GM23338 (cell line): Measurements from ENCODE around the gene FUNDC2. TPM values are rescaled to one million over a fixed set of nuclear protein-coding genes. Genes with fewer than 3 reads are reported as not detected.
A peak's percentile ranks its signal among the peaks of the same experiment; 100 is the strongest.

Experiments used
- ATAC-seq: fragments of 200-7000 bp; cut with Tn5 transposase; 3 replicates; pipeline ENCODE4 v1.9.1; 2020
- DNase-seq: peaks from one replicate; pipeline ENCODE4 v3.0.0-alpha.2; 2015; ENCODE audit warnings: low spot score
- H2AFZ ChIP-seq: fragments of 200-600 bp; sonication (generic); 2 replicates; pipeline ENCODE4 v1.8.0; 2016; ENCODE audit warnings: antibody characterized with exemption, mild to moderate bottlenecking, moderate library complexity
- H3F3A ChIP-seq: fragments of 200-600 bp; sonication (generic); replicated peaks from 2 replicates; pipeline ENCODE4 v1.8.0; 2017; ENCODE audit warnings: antibody characterized with exemption, mixed run types, low read depth
- H3K27ac ChIP-seq: fragments of 200-600 bp; sonication (generic); 2 replicates; pipeline ENCODE4 v1.6.1; 2016; ENCODE audit warnings: low read depth
- H3K27me3 ChIP-seq: fragments of 200-600 bp; sonication (generic); 2 replicates; pipeline ENCODE4 v1.8.0; 2016; ENCODE audit warnings: mild to moderate bottlenecking, mixed run types, moderate library complexity; ENCODE audit not compliant: insufficient read depth
- H3K36me3 ChIP-seq: fragments of 200-600 bp; sonication (generic); 2 replicates; pipeline ENCODE4 v1.8.0; 2016; ENCODE audit warnings: mild to moderate bottlenecking; ENCODE audit not compliant: insufficient read depth
- H3K4me1 ChIP-seq: fragments of 200-600 bp; sonication (generic); 2 replicates; pipeline ENCODE4 v1.8.0; 2016; ENCODE audit warnings: mild to moderate bottlenecking, moderate library complexity; ENCODE audit not compliant: insufficient read depth
- H3K4me2 ChIP-seq: fragments of 200-600 bp; sonication (generic); 2 replicates; pipeline ENCODE4 v1.7.1; 2017; ENCODE audit warnings: mixed run types
- H3K4me3 ChIP-seq: fragments of 200-600 bp; sonication (generic); 2 replicates; pipeline ENCODE4 v1.6.1; 2016; ENCODE audit warnings: mixed run types
- H3K79me2 ChIP-seq: fragments of 200-600 bp; sonication (generic); replicated peaks from 2 replicates; pipeline ENCODE4 v1.8.0; 2017; ENCODE audit warnings: mild to moderate bottlenecking; ENCODE audit not compliant: insufficient read depth
- H3K9me2 ChIP-seq: fragments of 200-600 bp; sonication (generic); 2 replicates; pipeline ENCODE4 v1.8.0; 2017; ENCODE audit not compliant: insufficient read depth
- H4K20me1 ChIP-seq: fragments of 200-600 bp; sonication (generic); replicated peaks from 2 replicates; pipeline ENCODE4 v1.8.0; 2017; ENCODE audit warnings: mild to moderate bottlenecking; ENCODE audit not compliant: insufficient read depth
- H3K27ac Mint-ChIP-seq: 2 replicates; pipeline ENCODE4 v1.8.0; 2020; ENCODE audit warnings: inconsistent platforms, mild to moderate bottlenecking, moderate library complexity, mixed read lengths
- H3K27me3 Mint-ChIP-seq: 3 replicates; pipeline ENCODE4 v1.8.0; 2022; ENCODE audit warnings: low read depth, mild to moderate bottlenecking, moderate library complexity, mixed read lengths, inconsistent platforms; ENCODE audit not compliant: insufficient read depth, poor library complexity
- H3K36me3 Mint-ChIP-seq: 3 replicates; pipeline ENCODE4 v1.8.0; 2021; ENCODE audit warnings: low read depth, mild to moderate bottlenecking, inconsistent platforms, moderate library complexity, mixed read lengths
- H3K4me1 Mint-ChIP-seq: 3 replicates; pipeline ENCODE4 v1.8.0; 2020; ENCODE audit warnings: mild to moderate bottlenecking, inconsistent platforms, mixed read lengths
- H3K4me3 Mint-ChIP-seq: 3 replicates; pipeline ENCODE4 v1.8.0; 2021; ENCODE audit warnings: moderate library complexity, mild to moderate bottlenecking, inconsistent platforms, mixed read lengths
- H3K9me3 Mint-ChIP-seq: 3 replicates; pipeline ENCODE4 v1.8.0; 2020; ENCODE audit warnings: moderate library complexity, mild to moderate bottlenecking, inconsistent platforms, mixed read lengths
- EZH2 ChIP-seq: fragments of 200-600 bp; sonication (generic); IDR thresholded peaks from one replicate; pipeline ENCODE4 v1.8.0; 2017; ENCODE audit warnings: antibody characterized with exemption, mild to moderate bottlenecking, low read depth; ENCODE audit not compliant: unreplicated experiment
- EZH2phosphoT487 ChIP-seq: fragments of 200-600 bp; sonication (generic); IDR thresholded peaks from one replicate; pipeline ENCODE4 v1.8.1; 2018; ENCODE audit warnings: antibody characterized with exemption; ENCODE audit not compliant: unreplicated experiment
- POLR2AphosphoS5 ChIP-seq: IDR thresholded peaks from 2 replicates; pipeline ENCODE4 v1.6.1; 2016; ENCODE audit warnings: antibody characterized with exemption, low read depth
- polyA plus RNA-seq: library from polyadenylated mRNA; unstranded; fragments of >200 nt; fragmentation: Nextera tagmentation; extraction: Ambion mirVana; gene quantifications from 2 replicates; pipeline ENCODE4 v1.2.1, GENCODE V29; 2016
- total RNA-seq: library from RNA; depleted of rRNA; stranded (reverse); fragments of >200 nt; shearing (Covaris generic); gene quantifications from 2 replicates; pipeline ENCODE4 v1.2.3, GENCODE V29; 2014
- TF ChIP-seq, protein P1 (sequence below): IDR thresholded peaks from one replicate; pipeline ENCODE4 v1.6.1; 2018; ENCODE audit warnings: antibody characterized with exemption; ENCODE audit not compliant: unreplicated experiment
- TF ChIP-seq, protein P2 (sequence below): IDR thresholded peaks from 2 replicates; pipeline ENCODE4 v1.6.1; 2016; ENCODE audit warnings: antibody characterized with exemption
- TF ChIP-seq, protein P3 (sequence below), 2 experiments: fragments of 200-600 bp in 1 of 2; sonication (generic) in 1 of 2; conservative IDR thresholded peaks; 2 replicates each; pipeline versions ENCODE4 v1.5.1 to v1.6.1; 2016 to 2017; ENCODE audit warnings: antibody characterized with exemption in 2 of 2, low read depth in 2 of 2, mild to moderate bottlenecking in 2 of 2, moderate library complexity in 1 of 2

Gene FUNDC2
- total and polyA plus RNA-seq, 2 experiments from 2014 or later, result 28.6 to 58.5 TPM

DNA sequence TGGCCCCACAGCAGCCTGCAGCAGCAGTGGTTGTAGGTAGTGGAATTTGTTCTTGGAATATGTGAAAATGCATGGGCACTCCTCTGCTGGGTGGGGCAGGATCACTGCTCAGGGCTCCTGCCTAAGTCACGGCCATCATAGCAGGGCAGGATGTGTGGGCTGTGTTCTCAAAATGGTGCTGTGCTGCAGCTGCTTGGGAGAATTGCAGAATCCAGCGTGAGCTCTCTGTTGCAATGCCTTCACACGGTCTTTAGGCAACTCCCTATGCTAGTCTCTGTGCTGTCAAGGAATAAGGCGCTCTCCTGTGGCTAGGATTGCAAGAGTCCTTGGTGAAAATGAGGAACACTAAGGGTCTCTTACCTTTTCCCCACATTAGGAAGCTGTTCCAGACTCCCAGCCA, 47.0 kb upstream of the FUNDC2 start (continued):
- TF ChIP-seq, protein P1, sequence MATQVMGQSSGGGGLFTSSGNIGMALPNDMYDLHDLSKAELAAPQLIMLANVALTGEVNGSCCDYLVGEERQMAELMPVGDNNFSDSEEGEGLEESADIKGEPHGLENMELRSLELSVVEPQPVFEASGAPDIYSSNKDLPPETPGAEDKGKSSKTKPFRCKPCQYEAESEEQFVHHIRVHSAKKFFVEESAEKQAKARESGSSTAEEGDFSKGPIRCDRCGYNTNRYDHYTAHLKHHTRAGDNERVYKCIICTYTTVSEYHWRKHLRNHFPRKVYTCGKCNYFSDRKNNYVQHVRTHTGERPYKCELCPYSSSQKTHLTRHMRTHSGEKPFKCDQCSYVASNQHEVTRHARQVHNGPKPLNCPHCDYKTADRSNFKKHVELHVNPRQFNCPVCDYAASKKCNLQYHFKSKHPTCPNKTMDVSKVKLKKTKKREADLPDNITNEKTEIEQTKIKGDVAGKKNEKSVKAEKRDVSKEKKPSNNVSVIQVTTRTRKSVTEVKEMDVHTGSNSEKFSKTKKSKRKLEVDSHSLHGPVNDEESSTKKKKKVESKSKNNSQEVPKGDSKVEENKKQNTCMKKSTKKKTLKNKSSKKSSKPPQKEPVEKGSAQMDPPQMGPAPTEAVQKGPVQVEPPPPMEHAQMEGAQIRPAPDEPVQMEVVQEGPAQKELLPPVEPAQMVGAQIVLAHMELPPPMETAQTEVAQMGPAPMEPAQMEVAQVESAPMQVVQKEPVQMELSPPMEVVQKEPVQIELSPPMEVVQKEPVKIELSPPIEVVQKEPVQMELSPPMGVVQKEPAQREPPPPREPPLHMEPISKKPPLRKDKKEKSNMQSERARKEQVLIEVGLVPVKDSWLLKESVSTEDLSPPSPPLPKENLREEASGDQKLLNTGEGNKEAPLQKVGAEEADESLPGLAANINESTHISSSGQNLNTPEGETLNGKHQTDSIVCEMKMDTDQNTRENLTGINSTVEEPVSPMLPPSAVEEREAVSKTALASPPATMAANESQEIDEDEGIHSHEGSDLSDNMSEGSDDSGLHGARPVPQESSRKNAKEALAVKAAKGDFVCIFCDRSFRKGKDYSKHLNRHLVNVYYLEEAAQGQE, result no peak
- TF ChIP-seq, protein P2, sequence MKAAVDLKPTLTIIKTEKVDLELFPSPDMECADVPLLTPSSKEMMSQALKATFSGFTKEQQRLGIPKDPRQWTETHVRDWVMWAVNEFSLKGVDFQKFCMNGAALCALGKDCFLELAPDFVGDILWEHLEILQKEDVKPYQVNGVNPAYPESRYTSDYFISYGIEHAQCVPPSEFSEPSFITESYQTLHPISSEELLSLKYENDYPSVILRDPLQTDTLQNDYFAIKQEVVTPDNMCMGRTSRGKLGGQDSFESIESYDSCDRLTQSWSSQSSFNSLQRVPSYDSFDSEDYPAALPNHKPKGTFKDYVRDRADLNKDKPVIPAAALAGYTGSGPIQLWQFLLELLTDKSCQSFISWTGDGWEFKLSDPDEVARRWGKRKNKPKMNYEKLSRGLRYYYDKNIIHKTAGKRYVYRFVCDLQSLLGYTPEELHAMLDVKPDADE, result no peak
- TF ChIP-seq EZH2phosphoT487 (no peak), POLR2AphosphoS5 (no peak), EZH2 (no peak)

DNA sequence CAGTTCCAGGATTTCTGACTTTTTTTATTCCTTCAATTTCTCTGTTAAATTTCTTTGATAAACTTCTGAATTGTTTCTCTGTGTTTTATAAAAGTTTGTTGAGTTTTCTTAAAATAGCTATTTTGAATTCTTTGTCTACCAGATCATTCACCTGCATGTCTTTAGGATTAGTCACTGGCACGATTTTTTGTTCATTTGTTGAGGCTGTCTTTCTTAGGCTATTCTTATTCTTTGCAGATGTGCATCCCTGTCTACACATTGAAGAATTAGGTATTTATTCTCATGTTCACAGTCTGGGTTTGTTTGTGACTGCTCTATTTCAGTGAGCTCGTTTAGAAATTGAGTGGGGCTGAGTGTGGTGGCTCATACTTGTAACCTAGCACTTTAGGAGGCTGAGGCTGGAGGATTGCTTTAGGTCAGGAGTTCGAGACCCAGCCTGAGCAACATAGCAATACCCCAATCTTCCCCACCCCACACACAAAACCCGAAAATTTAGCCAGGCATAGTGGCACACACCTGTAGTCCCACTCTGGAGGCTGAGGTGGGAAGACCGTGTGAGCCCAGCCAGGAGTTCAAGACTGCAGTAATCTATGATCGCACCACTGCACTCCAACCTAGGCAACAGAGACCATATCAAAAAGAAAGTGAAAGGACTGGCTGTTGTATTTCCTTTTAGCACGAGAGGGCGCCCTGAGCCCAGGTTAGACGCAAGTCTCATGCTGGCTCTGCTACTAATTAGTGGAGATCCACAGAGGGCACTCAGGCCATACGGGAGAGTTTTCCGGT, 46.1 kb upstream of the FUNDC2 start:
- Histone ChIP-seq H2AFZ (no peak overlapping the region; the same call in 1 of the 2 replicates), H3K4me3 (no peak overlapping the region), H3K27me3 (no peaks in the 10 kb centered on the region), H3K27ac (no peak overlapping the region), H3K4me1 (no peaks in the 10 kb centered on the region), H3K36me3 (no peaks in the 10 kb centered on the region), H3K9me2 (no peaks in the 10 kb centered on the region), H3K4me2 (no peak overlapping the region), H3K79me2 (no peaks in the 10 kb centered on the region), H4K20me1 (no peaks in the 10 kb centered on the region), H3F3A (no peaks in the 10 kb centered on the region)
- Mint-ChIP-seq H3K4me1 (no peaks in the 10 kb centered on the region), H3K4me3 (no peak overlapping the region), H3K27ac (no peak overlapping the region), H3K9me3 (peaks cover 5% of the 10 kb centered on the region; the same call in 1 of the 3 replicates), H3K36me3 (no peaks in the 10 kb centered on the region), H3K27me3 (peaks cover 1% of the 10 kb centered on the region)
- peak; percentile 78 for DNase-seq
- ATAC-seq, result peak; percentile 90
- TF ChIP-seq, protein P2, result no peak
- TF ChIP-seq, protein P1, result no peak
- TF ChIP-seq, protein P3, sequence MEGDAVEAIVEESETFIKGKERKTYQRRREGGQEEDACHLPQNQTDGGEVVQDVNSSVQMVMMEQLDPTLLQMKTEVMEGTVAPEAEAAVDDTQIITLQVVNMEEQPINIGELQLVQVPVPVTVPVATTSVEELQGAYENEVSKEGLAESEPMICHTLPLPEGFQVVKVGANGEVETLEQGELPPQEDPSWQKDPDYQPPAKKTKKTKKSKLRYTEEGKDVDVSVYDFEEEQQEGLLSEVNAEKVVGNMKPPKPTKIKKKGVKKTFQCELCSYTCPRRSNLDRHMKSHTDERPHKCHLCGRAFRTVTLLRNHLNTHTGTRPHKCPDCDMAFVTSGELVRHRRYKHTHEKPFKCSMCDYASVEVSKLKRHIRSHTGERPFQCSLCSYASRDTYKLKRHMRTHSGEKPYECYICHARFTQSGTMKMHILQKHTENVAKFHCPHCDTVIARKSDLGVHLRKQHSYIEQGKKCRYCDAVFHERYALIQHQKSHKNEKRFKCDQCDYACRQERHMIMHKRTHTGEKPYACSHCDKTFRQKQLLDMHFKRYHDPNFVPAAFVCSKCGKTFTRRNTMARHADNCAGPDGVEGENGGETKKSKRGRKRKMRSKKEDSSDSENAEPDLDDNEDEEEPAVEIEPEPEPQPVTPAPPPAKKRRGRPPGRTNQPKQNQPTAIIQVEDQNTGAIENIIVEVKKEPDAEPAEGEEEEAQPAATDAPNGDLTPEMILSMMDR (conservative IDR thresholded peaks at IDR 0.05; ENCODE audit: low read depth in 2 of 2), result peak; percentile 65 to 85
- no peak for TF ChIP-seq POLR2AphosphoS5
